AG09309 (cell line): ENCODE data around the gene SVEP1.

ENCODE experiments used
- DNase-seq: peaks from one replicate; pipeline ENCODE4 v3.0.0-alpha.2; 2010; ENCODE audit warnings: low read depth
- H3K4me3 ChIP-seq: 2 replicates; pipeline ENCODE4 v1.5.1; 2011; ENCODE audit warnings: mild to moderate bottlenecking, low read depth, low read length, moderate library complexity; ENCODE audit not compliant: control insufficient read depth
- CTCF ChIP-seq: IDR thresholded peaks from 2 replicates; pipeline ENCODE4 v1.5.1; 2011; ENCODE audit warnings: mild to moderate bottlenecking, low read depth, low read length, inconsistent platforms; ENCODE audit not compliant: insufficient read depth, control insufficient read depth; ENCODE audit errors: missing control alignments

The SVEP1 gene

GRCh38 chr9:110338143-110338542 is 241.4 kb downstream of the SVEP1 start:
- no peak for TF ChIP-seq CTCF
- no peak overlapping the region for H3K4me3 ChIP-seq
- no peak for DNase-seq

GRCh38 chr9:110337727-110338126 is 241.8 kb downstream of the SVEP1 start, which contains the start of gene TXNDC8:
TXNDC8 (minus strand) TSS chr9:110337863.
- peak; percentile 39 for DNase-seq
- no peak for TF ChIP-seq CTCF

GRCh38 chr9:110336363-110336762 is 243.2 kb downstream of the SVEP1 start:
- no peak for DNase-seq
- no peak overlapping the region for H3K4me3 ChIP-seq

More at GRCh38 chr9:110337727-110338126, 241.8 kb downstream of the SVEP1 start, which contains the start of gene TXNDC8:
- H3K4me3 ChIP-seq: no peak within 1 kb of the TSS

DNA sequence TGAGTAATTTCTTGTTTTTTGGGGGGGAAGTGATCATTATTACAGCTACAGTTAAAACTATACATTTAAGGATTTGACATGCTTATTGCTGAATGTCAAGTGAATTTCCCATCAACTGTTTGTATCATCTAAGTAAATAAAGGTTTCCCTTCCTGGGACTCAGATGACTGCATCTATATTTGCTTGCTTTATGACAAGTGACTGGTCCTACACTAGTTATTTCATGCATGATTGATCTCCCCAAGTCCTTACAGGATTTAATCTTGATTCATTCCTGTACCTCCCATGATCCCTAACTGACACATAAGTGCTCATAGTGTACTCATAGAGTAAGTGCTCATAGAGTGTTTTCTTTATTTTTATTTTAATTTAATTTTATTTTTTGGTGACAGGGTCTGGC is 244.7 kb downstream of the SVEP1 start:
- no peak for TF ChIP-seq CTCF
- DNase-seq: no peak
- no peak overlapping the region for H3K4me3 ChIP-seq

More at GRCh38 chr9:110336363-110336762, 243.2 kb downstream of the SVEP1 start:
- no peak for TF ChIP-seq CTCF

DNA sequence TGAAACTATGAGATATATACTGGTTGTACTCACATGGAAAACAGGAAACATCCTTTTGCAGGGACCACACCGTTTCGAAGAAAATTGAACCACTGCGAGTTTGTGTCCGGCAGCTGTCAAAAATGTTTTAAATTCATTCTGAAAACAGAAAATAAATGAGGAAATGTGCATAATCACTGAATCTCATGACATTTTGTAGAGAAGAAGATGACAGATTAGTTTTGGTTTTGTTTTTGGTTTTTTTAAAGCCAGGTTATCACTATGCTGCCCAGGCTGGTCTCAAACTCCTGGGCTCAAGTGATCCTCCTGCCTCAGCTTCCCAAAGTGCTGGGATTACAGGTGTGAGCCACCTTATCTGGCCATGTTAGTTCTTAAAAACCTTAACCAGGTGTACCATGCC is 245.4 kb downstream of the SVEP1 start:
- DNase-seq: no peak
- no peak for TF ChIP-seq CTCF
- no peak overlapping the region for H3K4me3 ChIP-seq

DNA sequence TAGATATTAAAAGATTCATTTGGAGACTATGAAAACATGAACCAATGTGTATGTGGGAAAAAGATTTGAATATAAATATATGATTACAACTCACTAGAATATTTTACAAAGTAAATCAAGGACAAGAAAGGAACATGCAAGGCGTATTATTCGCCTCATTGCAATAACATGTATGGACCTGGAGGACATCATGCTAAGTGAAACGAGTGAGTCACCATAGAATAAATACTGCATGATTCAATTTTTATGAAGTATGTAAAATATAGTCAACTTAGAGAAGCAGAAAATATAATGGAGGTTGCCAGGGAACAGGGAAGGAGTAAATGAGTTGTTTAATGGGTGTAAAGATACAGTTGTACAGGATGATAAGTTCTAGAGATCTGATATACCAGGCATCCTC is 246.8 kb downstream of the SVEP1 start:
- TF ChIP-seq CTCF: no peak
- H3K4me3 ChIP-seq: no peak overlapping the region
- no peak for DNase-seq

- no peak for TF ChIP-seq CTCF
- peak; percentile 45 for DNase-seq
- no peak overlapping the region for H3K4me3 ChIP-seq
Observed at GRCh38 chr9:110330484-110331105, 248.9 kb downstream of the SVEP1 start.
